Raji (cell line): ENCODE measurements around the gene C2orf68.

Experiments
- POLR2A ChIP-seq: IDR thresholded peaks from 2 replicates; pipeline ENCODE4 v1.6.1; 2011; ENCODE audit warnings: low read depth, low read length, control low read depth; ENCODE audit not compliant: insufficient read depth

The C2orf68 gene

GRCh38 chr2:85611705-85612587 lies at the start of gene C2orf68:
Gene C2orf68 (minus strand): TSS chr2:85612066. CDS start chr2:85611984, 82 bp downstream.
- TF ChIP-seq POLR2A = peak; percentile 85

- no peak for TF ChIP-seq POLR2A
These were observed 49.4 kb upstream of the C2orf68 start for GRCh38 chr2:85661139-85661858.

- no peak for TF ChIP-seq POLR2A
These were observed 48.9 kb upstream of the C2orf68 start for GRCh38 chr2:85660725-85661124.

GRCh38 chr2:85659324-85659981 lies 47.6 kb upstream of the C2orf68 start:
- no peak for TF ChIP-seq POLR2A

GRCh38 chr2:85656468-85656867 lies 44.6 kb upstream of the C2orf68 start:
- TF ChIP-seq POLR2A = no peak

GRCh38 chr2:85655961-85656417 lies 44.1 kb upstream of the C2orf68 start:
- TF ChIP-seq POLR2A = no peak

GRCh38 chr2:85653996-85654395 lies 42.1 kb upstream of the C2orf68 start:
- no peak for TF ChIP-seq POLR2A

- no peak for TF ChIP-seq POLR2A
These were observed 40.2 kb upstream of the C2orf68 start for GRCh38 chr2:85652056-85652455.

GRCh38 chr2:85651097-85651496 lies 39.2 kb upstream of the C2orf68 start:
- TF ChIP-seq POLR2A = no peak

GRCh38 chr2:85650456-85650855 lies 38.6 kb upstream of the C2orf68 start:
- TF ChIP-seq POLR2A = no peak

- no peak for TF ChIP-seq POLR2A
These were observed 37.6 kb upstream of the C2orf68 start for GRCh38 chr2:85649201-85650190.

GRCh38 chr2:85648619-85649018 lies 36.8 kb upstream of the C2orf68 start:
- no peak for TF ChIP-seq POLR2A

GRCh38 chr2:85647823-85648526 lies 36.1 kb upstream of the C2orf68 start:
- TF ChIP-seq POLR2A = no peak

- TF ChIP-seq POLR2A = no peak
These were observed 34.3 kb upstream of the C2orf68 start for GRCh38 chr2:85646166-85646565.
